BLaER1 (cell line): ENCODE measurements around the gene FAM149A.

Experiments used
- H3K27ac ChIP-seq: shearing (Covaris generic); formaldehyde crosslinking; 2 replicates; pipeline ENCODE4 v1.8.1; 2022
- H3K27me3 ChIP-seq: shearing (Covaris generic); formaldehyde crosslinking; 2 replicates; pipeline ENCODE4 v1.8.1; 2022
- H3K36me3 ChIP-seq: shearing (Covaris generic); formaldehyde crosslinking; 2 replicates; pipeline ENCODE4 v1.8.1; 2022
- H3K4me1 ChIP-seq: shearing (Covaris generic); formaldehyde crosslinking; 2 replicates; pipeline ENCODE4 v1.8.1; 2022
- H3K4me2 ChIP-seq: shearing (Covaris generic); formaldehyde crosslinking; 2 replicates; pipeline ENCODE4 v1.8.1; 2022
- H3K4me3 ChIP-seq: shearing (Covaris generic); formaldehyde crosslinking; 2 replicates; pipeline ENCODE4 v1.8.1; 2022
- H3K9ac ChIP-seq: shearing (Covaris generic); formaldehyde crosslinking; 2 replicates; pipeline ENCODE4 v1.8.1; 2022
- H3K9me3 ChIP-seq: shearing (Covaris generic); formaldehyde crosslinking; 2 replicates; pipeline ENCODE4 v1.8.1; 2022
- H4K20me1 ChIP-seq: shearing (Covaris generic); formaldehyde crosslinking; 2 replicates; pipeline ENCODE4 v1.8.1; 2022
- Cebpa-rat ChIP-seq: shearing (Covaris generic); IDR thresholded peaks from 2 replicates; pipeline ENCODE4 v1.8.1; 2022

FAM149A gene

DNA sequence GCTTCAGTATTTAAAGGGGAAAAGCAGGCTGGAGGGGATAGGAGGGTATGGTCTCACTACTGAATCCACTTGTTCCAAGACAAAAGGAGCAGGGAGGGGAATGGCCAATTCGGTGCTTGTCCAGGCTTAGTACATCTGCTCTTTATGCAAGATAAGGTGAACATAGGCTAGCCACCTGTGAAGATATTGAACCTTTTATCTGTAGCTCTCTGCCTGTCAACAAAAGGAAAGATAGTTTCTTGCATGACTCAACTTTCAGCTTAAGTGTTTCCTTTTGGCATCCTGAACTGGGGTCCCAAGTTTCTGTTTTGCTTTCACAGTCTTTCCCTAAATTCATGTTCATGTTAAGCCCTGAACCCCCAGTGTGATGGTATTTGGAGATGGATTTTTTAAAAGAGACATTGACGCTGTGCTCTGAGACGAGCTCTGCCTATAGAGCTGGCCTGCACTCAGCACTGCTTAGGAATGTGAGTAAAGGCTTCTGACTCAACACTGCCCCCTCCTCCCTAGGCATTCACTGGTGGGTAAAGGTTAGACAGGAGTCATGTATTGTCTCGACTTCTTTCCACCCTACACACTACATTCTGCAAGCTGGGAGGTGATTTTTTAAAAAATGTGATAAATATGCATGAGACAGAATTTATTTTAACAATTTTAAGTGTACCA is 28.2 kb downstream of the FAM149A start:
- Histone ChIP-seq H3K4me3 (no peak overlapping the region), H3K9me3 (no peaks in the 10 kb centered on the region), H3K27ac (no peak overlapping the region), H3K4me2 (no peak overlapping the region), H3K27me3 (no peaks in the 10 kb centered on the region), H4K20me1 (no peaks in the 10 kb centered on the region), H3K36me3 (no peaks in the 10 kb centered on the region), H3K4me1 (no peaks in the 10 kb centered on the region), H3K9ac (no peak overlapping the region)
- TF ChIP-seq Cebpa-rat = no peak

DNA sequence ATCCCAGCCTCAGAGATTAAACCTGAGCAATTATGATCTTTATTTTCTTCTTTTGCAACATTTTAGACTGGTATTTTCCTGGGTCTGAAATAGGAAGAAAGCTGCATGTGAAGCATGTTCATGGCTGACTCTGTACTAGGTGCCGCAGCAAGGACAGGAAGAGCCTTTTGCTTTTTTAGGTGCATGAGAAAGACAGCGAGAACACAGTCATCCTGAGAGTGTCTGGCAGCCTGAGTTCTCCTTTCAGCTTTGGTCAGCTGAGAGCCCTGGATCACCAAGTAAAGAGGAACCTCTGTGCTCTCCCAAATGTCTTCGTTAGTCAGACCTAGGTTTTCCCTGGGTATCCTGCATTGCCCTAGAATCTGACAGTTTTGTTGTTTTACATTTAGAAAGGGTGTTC is 29.8 kb downstream of the FAM149A start:
- Histone ChIP-seq H3K27me3 (no peaks in the 10 kb centered on the region), H3K9ac (no peak overlapping the region), H3K4me2 (no peak overlapping the region), H3K9me3 (no peaks in the 10 kb centered on the region), H3K36me3 (no peaks in the 10 kb centered on the region), H3K27ac (no peak overlapping the region), H4K20me1 (no peaks in the 10 kb centered on the region), H3K4me1 (no peaks in the 10 kb centered on the region), H3K4me3 (no peak overlapping the region)
- no peak for TF ChIP-seq Cebpa-rat

GRCh38 chr4:186134861-186135260 is 30.4 kb downstream of the FAM149A start:
- Histone ChIP-seq H3K4me2 (no peak overlapping the region), H3K27me3 (no peaks in the 10 kb centered on the region), H3K4me3 (no peak overlapping the region), H3K9ac (no peak overlapping the region), H3K27ac (no peak overlapping the region), H3K36me3 (no peaks in the 10 kb centered on the region), H3K4me1 (no peaks in the 10 kb centered on the region), H3K9me3 (no peaks in the 10 kb centered on the region), H4K20me1 (no peaks in the 10 kb centered on the region)
- TF ChIP-seq Cebpa-rat = no peak

DNA sequence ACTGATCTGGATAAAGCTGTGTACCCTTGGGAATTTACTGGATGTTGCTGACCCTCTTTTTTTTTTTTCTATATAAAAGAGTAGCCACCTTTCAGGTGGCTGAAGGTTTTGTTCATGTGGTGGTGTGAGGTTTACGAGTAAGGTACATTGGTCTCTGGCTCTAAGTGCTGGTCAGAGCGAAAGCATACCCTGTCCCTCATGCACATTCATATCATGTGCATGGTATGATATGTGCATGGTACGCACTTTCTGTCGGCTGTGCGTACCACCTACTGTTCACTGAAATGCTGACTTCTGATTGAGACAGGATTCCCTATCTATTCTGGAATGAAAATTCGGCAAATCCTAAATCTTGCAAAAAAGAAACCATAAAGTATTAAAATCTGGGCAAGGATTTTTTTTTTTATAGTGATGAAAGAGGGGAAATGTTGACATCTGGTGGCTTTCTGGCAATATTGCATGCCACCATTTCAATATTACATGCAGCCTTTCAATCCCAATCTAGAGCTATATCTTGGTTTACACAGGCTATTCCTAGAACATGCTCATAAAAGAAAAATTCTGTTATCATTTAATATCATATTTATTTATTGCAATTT is 32.8 kb downstream of the FAM149A start:
- H3K36me3 ChIP-seq = no peaks in the 10 kb centered on the region
- no peaks in the 10 kb centered on the region for H3K9me3 ChIP-seq
- H3K4me2 ChIP-seq = no peak overlapping the region
- H3K9ac ChIP-seq = no peak overlapping the region
- no peak for TF ChIP-seq Cebpa-rat
- no peaks in the 10 kb centered on the region for H3K27me3 ChIP-seq
- H4K20me1 ChIP-seq = no peaks in the 10 kb centered on the region
- no peak overlapping the region for H3K4me3 ChIP-seq
- no peaks in the 10 kb centered on the region for H3K4me1 ChIP-seq
- no peak overlapping the region for H3K27ac ChIP-seq

DNA sequence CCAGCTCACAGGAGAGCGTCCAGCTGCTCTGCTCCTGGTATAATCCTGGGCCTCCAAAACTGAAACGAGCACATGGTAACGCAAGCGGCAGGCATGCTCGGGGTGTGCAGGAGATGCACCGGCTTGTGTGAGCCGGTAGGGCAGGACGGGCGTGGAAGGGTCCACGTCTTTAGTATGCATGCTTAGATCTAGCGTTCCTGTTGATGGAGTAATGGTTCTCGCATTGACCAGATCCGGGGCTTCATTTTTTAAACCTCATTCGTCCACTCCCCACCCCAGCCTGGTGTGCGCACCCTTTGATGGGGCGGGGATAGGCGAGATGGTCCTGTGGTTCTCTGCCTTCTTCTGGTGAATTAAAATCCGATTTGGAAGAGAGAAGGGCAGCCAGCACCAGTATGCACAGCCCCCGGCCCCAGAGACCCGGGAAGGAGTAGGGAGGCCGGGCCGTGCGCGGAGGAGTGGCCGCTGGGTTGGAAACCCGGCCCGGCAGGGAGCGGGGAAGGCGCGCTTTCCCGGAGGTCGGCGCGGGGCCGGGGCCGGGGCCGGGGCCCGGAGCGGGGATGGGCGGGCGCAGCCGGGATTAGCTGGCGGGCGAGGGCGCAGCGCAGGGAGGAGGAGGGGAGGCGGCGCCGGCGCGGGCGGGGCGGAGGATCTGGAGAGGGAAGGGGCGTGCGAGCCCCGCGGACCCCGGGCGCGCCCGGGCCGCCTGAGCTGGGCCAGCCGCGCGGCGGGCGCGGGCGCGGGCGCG is 39.9 kb downstream of the FAM149A start:
- H3K4me3 ChIP-seq = peak overlapping the region; percentile 61
- no peaks in the 10 kb centered on the region for H3K36me3 ChIP-seq
- 0 out of 2 replicates have a peak, but pooled peaks cover 4% of the 10 kb centered on the region for H3K9me3 ChIP-seq
- no peaks in the 10 kb centered on the region for H3K4me1 ChIP-seq
- H3K9ac ChIP-seq = no peak overlapping the region
- peaks cover 39% of the 10 kb centered on the region for H3K27me3 ChIP-seq
- no peak overlapping the region for H3K27ac ChIP-seq
- no peaks in the 10 kb centered on the region for H4K20me1 ChIP-seq
- TF ChIP-seq Cebpa-rat = no peak
- H3K4me2 ChIP-seq = peak overlapping the region; percentile 75

DNA sequence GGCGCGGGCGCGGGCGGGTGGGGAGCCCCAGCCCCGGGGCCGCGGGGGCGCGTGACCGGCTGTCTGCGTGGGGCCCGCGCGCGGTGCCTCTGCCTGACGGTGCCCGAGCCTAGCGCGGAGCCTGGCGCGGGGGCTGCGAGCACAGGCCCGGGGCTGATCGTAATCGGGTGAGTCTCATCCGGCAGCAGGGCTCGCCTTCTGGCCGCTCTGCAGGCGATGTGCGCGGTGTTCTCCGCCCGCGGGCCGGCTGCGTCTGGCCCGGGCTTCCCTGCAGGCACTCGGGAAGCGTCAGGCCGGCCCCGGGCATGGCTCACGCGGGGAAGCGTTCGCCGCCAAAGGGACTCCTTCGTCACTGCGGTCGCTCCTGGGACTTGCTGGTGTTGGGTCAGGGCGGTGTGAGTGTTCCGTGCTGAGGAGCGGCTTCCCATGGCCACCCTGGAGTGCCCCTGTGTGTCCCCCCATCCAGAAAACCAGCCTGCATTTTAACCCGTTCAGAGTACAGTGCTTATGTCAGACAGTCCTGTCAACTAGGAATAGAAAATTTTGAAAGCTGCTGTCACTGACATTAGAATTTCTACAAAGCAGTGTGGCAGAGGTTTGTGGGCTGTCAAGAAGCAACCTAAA is 40.6 kb downstream of the FAM149A start:
- no peak overlapping the region for H3K9ac ChIP-seq
- H3K9me3 ChIP-seq = 0 out of 2 replicates have a peak, but pooled peaks cover 4% of the 10 kb centered on the region
- H3K27me3 ChIP-seq = peaks cover 39% of the 10 kb centered on the region
- no peaks in the 10 kb centered on the region for H3K4me1 ChIP-seq
- no peak overlapping the region for H3K27ac ChIP-seq
- no peaks in the 10 kb centered on the region for H4K20me1 ChIP-seq
- H3K36me3 ChIP-seq = no peaks in the 10 kb centered on the region
- peak overlapping the region; percentile 75 for H3K4me2 ChIP-seq
- H3K4me3 ChIP-seq = peak overlapping the region; percentile 61
- TF ChIP-seq Cebpa-rat = no peak

DNA sequence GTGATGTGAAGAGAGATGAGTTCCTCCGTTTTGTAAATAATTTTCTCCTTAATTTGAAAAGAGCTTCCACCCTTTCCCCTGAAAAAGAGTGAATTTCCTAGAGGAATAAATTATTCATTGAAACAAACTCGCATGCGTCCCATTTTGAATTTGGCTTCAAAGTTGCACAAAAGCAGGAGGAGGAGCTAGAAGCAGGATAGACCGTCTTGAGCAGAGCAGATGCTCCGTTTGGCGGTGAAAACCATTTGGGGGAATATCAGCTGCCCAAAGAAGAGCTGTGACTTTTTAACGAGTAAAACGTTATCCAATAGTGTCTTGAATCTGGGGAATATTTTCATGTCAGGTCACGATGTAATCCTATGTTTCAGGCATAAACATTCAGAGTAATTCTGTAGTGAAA is 42.0 kb downstream of the FAM149A start:
- H3K9me3 ChIP-seq = 0 out of 2 replicates have a peak, but pooled peaks cover 4% of the 10 kb centered on the region
- no peak overlapping the region for H3K4me2 ChIP-seq
- no peak overlapping the region for H3K27ac ChIP-seq
- H3K4me3 ChIP-seq = no peak overlapping the region
- no peaks in the 10 kb centered on the region for H4K20me1 ChIP-seq
- no peaks in the 10 kb centered on the region for H3K4me1 ChIP-seq
- TF ChIP-seq Cebpa-rat = no peak
- H3K36me3 ChIP-seq = no peaks in the 10 kb centered on the region
- peaks cover 39% of the 10 kb centered on the region for H3K27me3 ChIP-seq
- H3K9ac ChIP-seq = no peak overlapping the region

DNA sequence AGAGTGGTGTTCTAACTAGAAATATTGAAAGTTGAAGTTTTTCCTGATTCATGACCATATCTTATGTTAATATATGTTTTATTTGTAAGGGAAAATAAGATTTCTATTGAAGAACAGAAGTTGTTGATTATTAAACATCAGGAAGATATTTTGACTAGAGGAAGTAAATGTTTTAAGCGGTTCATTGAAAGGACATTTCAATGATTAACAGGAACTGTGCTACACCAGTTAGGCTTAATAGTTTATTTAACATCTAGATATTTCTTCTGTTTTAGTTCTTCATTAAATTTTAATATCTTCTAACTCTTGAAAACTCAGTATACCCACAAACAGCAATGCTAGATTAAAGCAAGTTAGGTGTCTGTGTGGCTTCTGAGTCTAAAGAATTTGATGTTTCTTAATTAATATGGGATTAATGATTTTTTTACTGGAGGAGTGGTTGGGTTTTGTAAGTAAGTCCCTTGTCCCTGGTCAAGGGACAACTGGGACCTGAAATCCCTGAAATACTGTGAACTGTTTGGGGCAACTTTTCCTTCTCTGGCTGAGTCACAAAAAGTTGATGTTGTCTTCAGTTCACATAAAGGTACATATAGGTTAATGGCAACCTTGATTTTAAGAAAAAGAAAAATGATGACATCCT is 44.0 kb downstream of the FAM149A start:
- no peak overlapping the region for H3K27ac ChIP-seq
- no peaks in the 10 kb centered on the region for H4K20me1 ChIP-seq
- no peak overlapping the region for H3K9ac ChIP-seq
- no peaks in the 10 kb centered on the region for H3K4me1 ChIP-seq
- H3K36me3 ChIP-seq = no peaks in the 10 kb centered on the region
- no peak overlapping the region for H3K4me2 ChIP-seq
- TF ChIP-seq Cebpa-rat = no peak
- 0 out of 2 replicates have a peak, but pooled peaks cover 4% of the 10 kb centered on the region for H3K9me3 ChIP-seq
- H3K27me3 ChIP-seq = peaks cover 39% of the 10 kb centered on the region
- no peak overlapping the region for H3K4me3 ChIP-seq

GRCh38 chr4:186149872-186150271 is 45.4 kb downstream of the FAM149A start:
- Histone ChIP-seq H4K20me1 (no peaks in the 10 kb centered on the region), H3K9ac (no peak overlapping the region), H3K4me3 (no peak overlapping the region), H3K9me3 (peaks cover 11% of the 10 kb centered on the region), H3K4me2 (no peak overlapping the region), H3K36me3 (no peaks in the 10 kb centered on the region), H3K27me3 (peaks cover 24% of the 10 kb centered on the region), H3K4me1 (no peaks in the 10 kb centered on the region), H3K27ac (no peak overlapping the region)
- no peak for TF ChIP-seq Cebpa-rat
